AG09319 (cell line): Measurements from ENCODE around the gene DALRD3.
A peak's percentile ranks its signal among the peaks of the same experiment; 100 is the strongest.

Experiments
- DNase-seq: peaks from one replicate; pipeline ENCODE4 v3.0.0-alpha.2; 2010; ENCODE audit warnings: low read depth; ENCODE audit errors: extremely low read depth
- CTCF ChIP-seq: IDR thresholded peaks from 2 replicates; pipeline ENCODE4 v1.5.1; 2011; ENCODE audit warnings: low read depth, mild to moderate bottlenecking, inconsistent platforms, low read length, moderate library complexity

DALRD3 gene

GRCh38 chr3:49032646-49033304 lies 14.4 kb upstream of the DALRD3 start:
- TF ChIP-seq CTCF = no peak
- no peak for DNase-seq

- TF ChIP-seq CTCF = no peak
- DNase-seq = no peak
Measured at GRCh38 chr3:49030321-49030720, 11.9 kb upstream of the DALRD3 start.

- TF ChIP-seq CTCF = no peak
- no peak for DNase-seq
Measured at GRCh38 chr3:49029563-49029884, 11.1 kb upstream of the DALRD3 start.

- peak; percentile 6 for TF ChIP-seq CTCF
- peak; percentile 81 for DNase-seq
Measured at GRCh38 chr3:49028673-49029562, 10.5 kb upstream of the DALRD3 start, which contains the start of gene IMPDH2. TSS of gene IMPDH2 (minus strand) at chr3:49029398. CDS start at chr3:49029350, 48 bp downstream.

- no peak for TF ChIP-seq CTCF
- DNase-seq = no peak
Measured at GRCh38 chr3:49028298-49028672, 9.9 kb upstream of the DALRD3 start.

- TF ChIP-seq CTCF = no peak
Measured at GRCh38 chr3:49027634-49028033, 9.3 kb upstream of the DALRD3 start.

GRCh38 chr3:49026536-49026935 lies 8.2 kb upstream of the DALRD3 start:
- DNase-seq = no peak
- no peak for TF ChIP-seq CTCF

More at GRCh38 chr3:49027634-49028033, 9.3 kb upstream of the DALRD3 start:
- DNase-seq = no peak
